HepG2 (cell line): ENCODE data around the gene CXCR1. TPM values are rescaled to one million over a fixed set of nuclear protein-coding genes. Genes with fewer than 3 reads are reported as not detected.

Experiments
- BCL6 ChIP-seq: IDR thresholded peaks from 2 replicates; pipeline ENCODE4 v1.6.1; 2016; ENCODE audit warnings: missing genetic modification reagents, missing compliant biosample characterization
- ELF3 ChIP-seq: IDR thresholded peaks from 2 replicates; pipeline ENCODE4 v1.6.1; 2016; ENCODE audit warnings: missing genetic modification reagents, missing compliant biosample characterization
- FOXA3 ChIP-seq: IDR thresholded peaks from 2 replicates; pipeline ENCODE4 v1.6.1; 2016; ENCODE audit warnings: missing genetic modification reagents, missing compliant biosample characterization
- FOXK1 ChIP-seq: sonication (generic); formaldehyde crosslinking; IDR thresholded peaks from 2 replicates; pipeline ENCODE4 v1.4.0; 2020; ENCODE audit warnings: low read depth, missing genetic modification reagents, borderline replicate concordance
- FOXO1 ChIP-seq: sonication (generic); formaldehyde crosslinking; IDR thresholded peaks from 2 replicates; pipeline ENCODE4 v1.4.0; 2020; ENCODE audit warnings: missing genetic modification reagents
- GABPB1 ChIP-seq: IDR thresholded peaks from 2 replicates; pipeline ENCODE4 v1.6.1; 2016; ENCODE audit warnings: mild to moderate bottlenecking, missing genetic modification reagents, moderate library complexity, missing compliant biosample characterization
- GATAD1 ChIP-seq: IDR thresholded peaks from 2 replicates; pipeline ENCODE4 v1.6.1; 2016; ENCODE audit warnings: missing genetic modification reagents, missing compliant biosample characterization
- HMG20A ChIP-seq: IDR thresholded peaks from 2 replicates; pipeline ENCODE4 v1.6.1; 2016; ENCODE audit warnings: borderline replicate concordance
- HNF1B ChIP-seq: sonication (generic); formaldehyde crosslinking; IDR thresholded peaks from 2 replicates; pipeline ENCODE4 v1.5.1; 2020; ENCODE audit warnings: mild to moderate bottlenecking, moderate library complexity, missing genetic modification reagents
- HOXA7 ChIP-seq: sonication (generic); formaldehyde crosslinking; IDR thresholded peaks from 2 replicates; pipeline ENCODE4 v1.8.1; 2022; ENCODE audit warnings: mild to moderate bottlenecking, missing genetic modification reagents, moderate library complexity
- IKZF5 ChIP-seq: IDR thresholded peaks from 2 replicates; pipeline ENCODE4 v1.6.1; 2018; ENCODE audit warnings: missing genetic modification reagents, mild to moderate bottlenecking, missing compliant biosample characterization
- LCORL ChIP-seq, 2 experiments: fragments of 450-650 bp in 1 of 2; sonication (generic) in 1 of 2; formaldehyde crosslinking in 1 of 2; IDR thresholded peaks; 2 replicates each; pipeline versions ENCODE4 v1.5.0 to v1.6.1; 2017 to 2020; ENCODE audit warnings: antibody characterized with exemption in 1 of 2, missing genetic modification reagents in 1 of 2
- MZF1 ChIP-seq: sonication (generic); formaldehyde crosslinking; IDR thresholded peaks from 2 replicates; pipeline ENCODE4 v1.8.1; 2023; ENCODE audit warnings: mild to moderate bottlenecking, missing genetic modification reagents, borderline replicate concordance
- NCOA2 ChIP-seq: sonication (generic); formaldehyde crosslinking; IDR thresholded peaks from 2 replicates; pipeline ENCODE4 v1.8.0; 2022; ENCODE audit warnings: inconsistent platforms
- NR2F2 ChIP-seq: IDR thresholded peaks from 2 replicates; pipeline ENCODE4 v1.6.1; 2012; ENCODE audit warnings: low read depth, inconsistent platforms, borderline replicate concordance
- RAD21 ChIP-seq: fragments of 450-650 bp; formaldehyde crosslinking; IDR thresholded peaks from 2 replicates; pipeline ENCODE4 v1.5.0; 2020; ENCODE audit warnings: mild to moderate bottlenecking
- RXRB ChIP-seq: IDR thresholded peaks from 2 replicates; pipeline ENCODE4 v1.6.1; 2016; ENCODE audit warnings: borderline replicate concordance, missing genetic modification reagents, missing compliant biosample characterization
- SALL1 ChIP-seq: sonication (generic); formaldehyde crosslinking; IDR thresholded peaks from 2 replicates; pipeline ENCODE4 v1.8.0; 2022; ENCODE audit warnings: mild to moderate bottlenecking, missing genetic modification reagents
- SAP130 ChIP-seq: IDR thresholded peaks from 2 replicates; pipeline ENCODE4 v1.6.1; 2016; ENCODE audit warnings: low read depth
- SMAD3 ChIP-seq: sonication (generic); formaldehyde crosslinking; IDR thresholded peaks from 2 replicates; pipeline ENCODE4 v1.4.0; 2020; ENCODE audit warnings: missing genetic modification reagents
- TSC22D2 ChIP-seq: sonication (generic); formaldehyde crosslinking; IDR thresholded peaks from 2 replicates; pipeline ENCODE4 v1.5.1; 2020; ENCODE audit warnings: missing genetic modification reagents, mild to moderate bottlenecking, borderline replicate concordance
- XRCC5 ChIP-seq: fragments of 200-400 bp; formaldehyde crosslinking; optimal IDR thresholded peaks from 2 replicates; pipeline ENCODE3; 2017; ENCODE audit warnings: mild to moderate bottlenecking, low read length
- ZNF331 ChIP-seq: sonication (generic); formaldehyde crosslinking; IDR thresholded peaks from 2 replicates; pipeline ENCODE4 v1.4.0; 2020; ENCODE audit warnings: missing genetic modification reagents
- ZNF460 ChIP-seq: sonication (generic); formaldehyde crosslinking; IDR thresholded peaks from 2 replicates; pipeline ENCODE4 v1.5.1; 2020; ENCODE audit warnings: missing genetic modification reagents, mild to moderate bottlenecking, borderline replicate concordance
- ZNF713 ChIP-seq: sonication (generic); formaldehyde crosslinking; IDR thresholded peaks from 2 replicates; pipeline ENCODE4 v1.4.0; 2020; ENCODE audit warnings: mild to moderate bottlenecking, missing genetic modification reagents
- ZNF878 ChIP-seq: sonication (generic); formaldehyde crosslinking; IDR thresholded peaks from 2 replicates; pipeline ENCODE4 v1.8.1; 2023; ENCODE audit warnings: mild to moderate bottlenecking, missing genetic modification reagents, moderate library complexity
- ZSCAN29 ChIP-seq: sonication (generic); formaldehyde crosslinking; conservative IDR thresholded peaks from 2 replicates; pipeline ENCODE4 v1.4.0; 2020; ENCODE audit warnings: mild to moderate bottlenecking, missing genetic modification reagents
- polyA plus RNA-seq, 8 experiments: library from polyadenylated mRNA; depleted of rRNA in 3 of 8; stranded (reverse) in 7 of 8; unstranded in 1 of 8; fragments of >200 nt; fragmentation: Illumina TruSeq in 4 of 8; extraction: Trizol in 4 of 8; gene quantifications; 2 replicates each; pipeline versions ENCODE4 v1.2.1 to v1.2.3, GENCODE V29; 2011 to 2016; ENCODE audit warnings: low read depth in 4 of 8, missing spikeins in 1 of 8, mixed read lengths in 1 of 8; ENCODE audit not compliant: insufficient read depth in 1 of 8
- total RNA-seq, 5 experiments: library from RNA; depleted of rRNA; stranded (reverse); fragments of >200 nt; fragmentation: Illumina TruSeq; extraction: Trizol; gene quantifications; 2 replicates each; pipeline ENCODE4 v1.2.3, GENCODE V29; 2016; ENCODE audit warnings: low read depth in 1 of 5
- TF ChIP-seq, protein P1 (sequence below): sonication (generic); formaldehyde crosslinking; IDR thresholded peaks from 2 replicates; pipeline ENCODE4 v1.8.1; 2023; ENCODE audit warnings: mild to moderate bottlenecking, missing genetic modification reagents

The CXCR1 gene
- total and polyA plus RNA-seq, 2 of the 13 experiments (the other 11 are each of a cell fraction or from before 2014, with no cell fraction given): not detected

- TF ChIP-seq XRCC5: no peak
- 0 out of 2 replicates have a peak, but pooled peaks have one; percentile 31 for TF ChIP-seq GATAD1 (CRISPR knock-in tag)
- TF ChIP-seq FOXK1 (CRISPR knock-in tag): peak; percentile 83; the same call in 1 of the 2 replicates
- TF ChIP-seq HOXA7 (CRISPR knock-in tag): no peak
- 0 out of 2 replicates have a peak, but pooled peaks have one; percentile 16 for TF ChIP-seq SAP130 (CRISPR knock-in tag)
- TF ChIP-seq MZF1 (CRISPR knock-in tag): no peak
- TF ChIP-seq GABPB1: peak; percentile 33; the same call in 1 of the 2 replicates
- peak; percentile 23; the same call in 1 of the 2 replicates for TF ChIP-seq ZNF331 (CRISPR knock-in tag)
- TF ChIP-seq BCL6 (CRISPR knock-in tag): peak; percentile 64
- no peak for TF ChIP-seq RAD21 (CRISPR knock-in tag)
- peak; percentile 68; the same call in 1 of the 2 replicates for TF ChIP-seq LCORL (IDR thresholded peaks at IDR 0.05)
- TF ChIP-seq LCORL (CRISPR knock-in tag; IDR thresholded peaks at IDR 0.05): no peak
- no peak for TF ChIP-seq IKZF5 (CRISPR knock-in tag)
- TF ChIP-seq SALL1 (CRISPR knock-in tag): peak; percentile 42
- peak; percentile 50; the same call in 1 of the 2 replicates for TF ChIP-seq FOXO1 (CRISPR knock-in tag)
- TF ChIP-seq ELF3 (CRISPR knock-in tag): 0 out of 2 replicates have a peak, but pooled peaks have one; percentile 25
- TF ChIP-seq ZNF713 (CRISPR knock-in tag): no peak
- no peak for TF ChIP-seq ZSCAN29
- peak; percentile 45; the same call in 1 of the 2 replicates for TF ChIP-seq HMG20A (CRISPR knock-in tag)
- TF ChIP-seq TSC22D2 (CRISPR knock-in tag): no peak
- TF ChIP-seq HNF1B (CRISPR knock-in tag): 0 out of 2 replicates have a peak, but pooled peaks have one; percentile 27
- TF ChIP-seq NR2F2: no peak
- TF ChIP-seq RXRB (CRISPR knock-in tag): 0 out of 2 replicates have a peak, but pooled peaks have one; percentile 19
- TF ChIP-seq NCOA2 (CRISPR knock-in tag): 0 out of 2 replicates have a peak, but pooled peaks have one; percentile 15
- TF ChIP-seq, protein P1, sequence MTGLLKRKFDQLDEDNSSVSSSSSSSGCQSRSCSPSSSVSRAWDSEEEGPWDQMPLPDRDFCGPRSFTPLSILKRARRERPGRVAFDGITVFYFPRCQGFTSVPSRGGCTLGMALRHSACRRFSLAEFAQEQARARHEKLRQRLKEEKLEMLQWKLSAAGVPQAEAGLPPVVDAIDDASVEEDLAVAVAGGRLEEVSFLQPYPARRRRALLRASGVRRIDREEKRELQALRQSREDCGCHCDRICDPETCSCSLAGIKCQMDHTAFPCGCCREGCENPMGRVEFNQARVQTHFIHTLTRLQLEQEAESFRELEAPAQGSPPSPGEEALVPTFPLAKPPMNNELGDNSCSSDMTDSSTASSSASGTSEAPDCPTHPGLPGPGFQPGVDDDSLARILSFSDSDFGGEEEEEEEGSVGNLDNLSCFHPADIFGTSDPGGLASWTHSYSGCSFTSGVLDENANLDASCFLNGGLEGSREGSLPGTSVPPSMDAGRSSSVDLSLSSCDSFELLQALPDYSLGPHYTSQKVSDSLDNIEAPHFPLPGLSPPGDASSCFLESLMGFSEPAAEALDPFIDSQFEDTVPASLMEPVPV: no peak
- no peak for TF ChIP-seq ZNF460 (CRISPR knock-in tag)
- TF ChIP-seq ZNF878: no peak
- TF ChIP-seq SMAD3 (CRISPR knock-in tag): 0 out of 2 replicates have a peak, but pooled peaks have one; percentile 45
- peak; percentile 46; the same call in 1 of the 2 replicates for TF ChIP-seq FOXA3 (CRISPR knock-in tag)
These were observed 21.6 kb downstream of the CXCR1 start (continued) for GRCh38 chr2:218145124-218145523.
